Stimulated activated CD4-positive, alpha-beta T cell treated with anti-CD3 and anti-CD28 coated beads, Interleukin-12 subunit alpha, Interleukin-12 subunit beta, amount 100 ng/mL, for 48 hours (primary cell): ENCODE data around the gene ANKRD13B.

Source experiments
- DNase-seq, 3 donors: peaks; one replicate each; pipeline ENCODE4 v3.0.0-alpha.2; 2020; ENCODE audit warnings: low read depth in 2 of 3, low spot score in 1 of 3

The ANKRD13B gene

DNA sequence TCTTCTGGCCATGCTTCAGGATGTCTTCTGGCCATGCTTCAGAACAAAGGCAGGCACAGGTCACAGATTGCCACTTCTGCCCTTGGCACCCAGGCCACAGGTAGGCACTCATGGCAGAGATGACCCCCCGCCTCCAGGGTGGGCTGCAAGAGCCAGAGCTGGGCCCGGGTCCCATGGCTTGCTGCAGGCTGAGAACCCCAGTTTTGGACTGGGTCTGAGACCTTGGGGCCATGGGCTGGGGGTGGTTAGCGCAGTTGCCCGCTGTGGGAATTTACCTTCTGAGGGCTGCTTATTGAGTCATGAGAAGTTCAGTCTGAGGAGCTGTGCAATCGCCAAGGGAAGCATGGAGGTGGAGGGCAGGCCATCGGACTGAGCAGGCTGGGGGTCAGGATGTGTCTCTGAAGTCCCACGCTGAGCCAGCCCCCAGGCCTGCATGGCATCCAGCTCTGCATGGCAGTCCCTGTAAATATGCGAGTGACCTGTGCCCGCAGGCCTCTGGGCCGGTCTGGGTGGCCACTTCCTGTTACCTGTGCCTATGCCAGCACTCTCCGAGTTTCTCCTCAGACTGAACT, 1.7 kb downstream of the ANKRD13B start:
- DNase-seq: no peak

DNA sequence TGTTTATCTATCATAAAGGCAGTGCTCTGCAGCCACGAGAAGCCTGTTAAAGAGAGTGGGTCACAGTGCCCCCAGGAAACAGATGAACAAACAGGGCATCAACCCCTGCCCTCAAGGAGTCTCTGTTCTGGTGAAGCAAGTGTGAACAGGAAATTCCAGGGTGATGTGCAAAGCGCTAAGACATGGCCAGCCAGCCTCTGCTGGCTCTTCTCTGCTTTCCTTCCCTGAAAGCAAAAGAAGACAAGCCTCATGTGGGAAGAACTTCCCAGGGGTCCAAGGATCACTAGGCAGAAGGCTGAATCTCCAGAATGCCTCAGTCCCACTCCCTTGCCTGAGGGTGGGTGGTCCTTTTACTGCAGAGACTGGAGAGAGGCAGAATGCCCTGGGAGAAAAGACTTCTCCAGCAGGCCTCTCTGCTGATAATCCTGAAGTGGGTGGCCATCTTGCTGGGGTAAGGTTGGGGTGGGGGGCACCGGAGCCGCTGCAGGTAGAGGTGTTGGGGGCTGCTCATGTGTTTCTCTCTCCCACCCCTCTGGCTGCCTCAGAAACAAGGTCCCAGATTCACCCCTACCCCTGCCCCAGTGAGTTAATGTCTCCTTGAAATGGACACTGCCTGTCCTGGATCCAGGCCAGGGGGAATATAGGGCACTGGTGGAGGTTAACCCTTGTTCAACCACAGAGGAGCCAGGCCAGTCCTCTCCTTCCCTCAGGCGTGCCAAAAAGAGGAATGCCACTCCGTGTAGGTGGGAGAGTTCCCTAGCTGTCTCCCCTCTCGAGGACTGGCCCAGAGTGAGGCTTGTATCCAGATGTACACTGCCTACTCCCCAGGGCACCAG, 2.4 kb downstream of the ANKRD13B start:
- no peak for DNase-seq

GRCh38 chr17:29595943-29596774, 3.2 kb downstream of the ANKRD13B start:
- no peak for DNase-seq

GRCh38 chr17:29596811-29597210, 3.9 kb downstream of the ANKRD13B start:
- no peak for DNase-seq

DNA sequence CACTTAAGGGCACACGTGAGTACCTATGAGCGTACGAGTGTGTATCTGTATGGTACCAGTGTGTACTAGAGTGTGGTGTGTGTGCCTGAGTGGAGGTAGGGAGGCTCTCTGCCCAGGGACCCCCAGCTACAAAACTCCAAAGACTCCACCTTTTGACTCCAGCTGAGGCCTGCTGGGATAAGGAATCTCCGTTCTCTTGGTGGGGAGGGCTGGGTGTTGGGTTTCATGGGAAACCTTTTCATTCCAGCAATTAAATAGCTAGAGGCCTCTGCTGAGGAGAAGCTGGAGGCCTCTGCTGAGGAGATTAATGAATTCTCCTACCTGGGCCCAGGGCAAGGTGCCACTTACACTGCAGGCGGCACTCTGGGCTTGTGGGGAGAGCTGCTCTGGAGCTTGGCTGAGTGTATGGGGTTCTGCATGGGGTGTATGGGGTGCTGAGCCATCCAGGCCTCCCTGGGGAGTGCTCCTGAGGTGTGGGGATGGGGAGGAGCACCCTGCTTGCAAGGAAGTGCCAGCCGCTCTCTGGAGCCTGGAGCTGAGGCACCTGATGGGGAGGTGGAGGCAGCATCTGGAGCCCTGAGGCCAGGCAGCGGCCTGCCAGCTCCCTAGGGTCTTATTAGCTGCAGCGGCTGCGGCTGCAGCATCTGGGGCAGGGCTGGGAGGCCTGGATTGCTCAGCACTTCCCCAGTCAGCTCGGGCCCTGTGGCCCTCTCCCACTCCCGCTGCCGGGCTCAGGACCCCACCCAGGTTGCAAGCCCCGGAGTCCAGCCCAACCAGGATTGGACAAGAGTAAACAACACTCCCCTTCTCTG, 4.6 kb downstream of the ANKRD13B start:
- no peak for DNase-seq

- DNase-seq: no peak
Measured at GRCh38 chr17:29603109-29603674, 10.3 kb downstream of the ANKRD13B start.

GRCh38 chr17:29607557-29608195, 14.7 kb downstream of the ANKRD13B start:
- no peak for DNase-seq

GRCh38 chr17:29608986-29609385, 16.1 kb downstream of the ANKRD13B start:
- no peak for DNase-seq

- DNase-seq: no peak
Measured at GRCh38 chr17:29610395-29610794, 17.5 kb downstream of the ANKRD13B start.

GRCh38 chr17:29611351-29612093, 18.6 kb downstream of the ANKRD13B start:
- DNase-seq: no peak

DNA sequence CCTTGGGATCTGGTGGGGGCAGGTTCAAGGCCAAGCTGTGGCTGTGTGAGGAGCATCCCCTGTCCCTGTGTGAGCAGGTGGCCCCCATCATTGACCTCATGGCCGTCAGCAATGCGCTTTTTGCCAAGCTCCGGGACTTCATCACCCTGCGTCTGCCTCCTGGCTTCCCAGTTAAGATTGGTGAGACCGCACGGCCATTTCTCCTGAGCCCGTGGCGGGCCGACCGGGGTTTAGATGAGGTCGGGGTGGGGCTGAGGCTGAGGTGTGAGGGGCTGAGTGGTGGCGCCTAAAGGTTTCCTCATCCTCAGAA, 19.1 kb downstream of the ANKRD13B start:
- no peak for DNase-seq

- no peak for DNase-seq
Measured at GRCh38 chr17:29612404-29613280, 19.7 kb downstream of the ANKRD13B start.

DNA sequence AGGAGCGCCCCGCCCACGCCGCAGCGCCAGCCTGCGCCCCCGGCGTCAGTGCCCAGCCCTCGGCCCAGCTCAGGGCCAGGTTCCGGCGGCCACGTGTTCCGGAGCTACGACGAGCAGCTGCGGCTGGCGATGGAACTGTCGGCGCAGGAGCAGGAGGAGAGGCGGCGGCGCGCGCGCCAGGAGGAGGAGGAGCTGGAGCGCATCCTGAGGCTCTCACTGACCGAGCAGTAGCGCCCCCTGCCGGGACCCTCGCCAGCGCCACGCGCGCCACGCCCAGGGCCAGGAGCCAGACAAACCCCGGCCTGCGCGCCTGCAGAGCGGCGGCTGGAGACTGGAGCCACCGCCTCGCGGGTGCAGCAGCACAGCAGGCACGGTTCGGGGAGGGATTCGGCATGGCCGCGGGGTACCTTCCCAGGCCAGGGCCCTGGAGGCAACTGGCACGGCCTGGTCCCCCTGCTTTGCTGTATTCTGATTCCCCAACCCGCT, 20.5 kb downstream of the ANKRD13B start:
- DNase-seq: peak; percentile 94 to 98 (median 95)

- no peak for DNase-seq
Measured at GRCh38 chr17:29613856-29614255, 20.9 kb downstream of the ANKRD13B start.

GRCh38 chr17:29614349-29615047, 21.6 kb downstream of the ANKRD13B start:
- no peak for DNase-seq

DNA sequence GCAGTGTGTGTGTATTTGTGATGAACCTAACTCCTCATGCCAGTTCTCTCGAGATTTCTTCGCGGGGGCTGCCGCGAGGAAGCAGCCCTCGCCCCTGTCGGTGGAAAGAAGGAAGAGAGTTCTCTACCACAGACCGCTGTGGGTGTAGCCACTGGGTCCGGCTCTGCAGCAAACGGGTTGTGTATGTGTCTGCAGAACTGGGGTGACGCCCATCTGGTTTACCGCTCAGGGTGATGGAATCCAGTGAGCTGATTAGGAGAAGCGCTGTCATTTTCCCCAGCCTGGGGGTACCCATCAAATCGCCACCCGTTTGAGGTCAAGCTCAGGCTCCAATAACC, 22.1 kb downstream of the ANKRD13B start:
- DNase-seq: no peak

GRCh38 chr17:29615492-29616299, 22.8 kb downstream of the ANKRD13B start:
- DNase-seq: peak; percentile 71 to 80 (median 79)
